Astrocyte (in vitro differentiated cells and primary cell): Measurements from ENCODE around the gene SSR4. TPM values are rescaled to one million over a fixed set of nuclear protein-coding genes. Genes with fewer than 3 reads are reported as not detected.

Source experiments
- DNase-seq: peaks from one replicate; pipeline ENCODE4 v3.0.0-alpha.2; 2010; ENCODE audit warnings: low read depth
- FAIRE-seq: peaks from 2 replicates; lab custom pipeline; 2011; peaks lifted over from hg19 to GRCh38; lab: Jason Lieb, UNC
- H2AFZ ChIP-seq: 2 replicates; pipeline ENCODE4 v1.6.0; 2012; ENCODE audit warnings: low read depth, low read length, inconsistent platforms
- H3K27ac ChIP-seq: 2 replicates; pipeline ENCODE4 v1.5.1; 2011; ENCODE audit warnings: low read depth, low read length, inconsistent platforms
- H3K27me3 ChIP-seq: 2 replicates; pipeline ENCODE4 v1.6.0; 2011; ENCODE audit warnings: low read length, inconsistent platforms; ENCODE audit not compliant: insufficient read depth
- H3K36me3 ChIP-seq: 2 replicates; pipeline ENCODE4 v1.5.1; 2011; ENCODE audit warnings: low read length, inconsistent platforms; ENCODE audit not compliant: insufficient read depth
- H3K4me1 ChIP-seq: 2 replicates; pipeline ENCODE4 v1.5.1; 2011; ENCODE audit warnings: low read length, inconsistent platforms; ENCODE audit not compliant: insufficient read depth
- H3K4me2 ChIP-seq: 2 replicates; pipeline ENCODE4 v1.6.0; 2012; ENCODE audit warnings: low read length, inconsistent platforms
- H3K4me3 ChIP-seq: 2 replicates; pipeline ENCODE4 v1.5.1; 2011; ENCODE audit warnings: low read depth, mild to moderate bottlenecking, low read length, inconsistent platforms; ENCODE audit not compliant: insufficient read depth
- H3K79me2 ChIP-seq: 2 replicates; pipeline ENCODE4 v1.6.0; 2012; ENCODE audit warnings: mild to moderate bottlenecking, low read length, inconsistent platforms; ENCODE audit not compliant: insufficient read depth
- H3K9ac ChIP-seq: 2 replicates; pipeline ENCODE4 v1.6.0; 2012; ENCODE audit warnings: mild to moderate bottlenecking, low read length, inconsistent platforms
- H3K9me3 ChIP-seq: 2 replicates; pipeline ENCODE4 v1.5.1; 2012; ENCODE audit warnings: low read depth, mild to moderate bottlenecking, low read length, inconsistent platforms; ENCODE audit not compliant: insufficient read depth
- H4K20me1 ChIP-seq: 2 replicates; pipeline ENCODE4 v1.6.0; 2012; ENCODE audit warnings: low read length, inconsistent platforms; ENCODE audit not compliant: insufficient read depth
- H3K27ac Mint-ChIP-seq: one replicate; pipeline ENCODE4 v1.8.0; 2021; ENCODE audit warnings: mild to moderate bottlenecking, mixed read lengths; ENCODE audit not compliant: unreplicated experiment
- H3K27me3 Mint-ChIP-seq: one replicate; pipeline ENCODE4 v1.8.0; 2021; ENCODE audit warnings: low read depth, mixed read lengths; ENCODE audit not compliant: unreplicated experiment
- H3K36me3 Mint-ChIP-seq: one replicate; pipeline ENCODE4 v1.8.0; 2021; ENCODE audit warnings: low read depth, mixed read lengths; ENCODE audit not compliant: unreplicated experiment
- H3K4me1 Mint-ChIP-seq: one replicate; pipeline ENCODE4 v1.8.0; 2021; ENCODE audit warnings: low read depth, mixed read lengths; ENCODE audit not compliant: unreplicated experiment
- H3K4me3 Mint-ChIP-seq: one replicate; pipeline ENCODE4 v1.8.0; 2021; ENCODE audit warnings: mild to moderate bottlenecking, moderate library complexity, mixed read lengths; ENCODE audit not compliant: unreplicated experiment
- H3K9me3 Mint-ChIP-seq: one replicate; pipeline ENCODE4 v1.8.0; 2021; ENCODE audit warnings: mild to moderate bottlenecking, mixed read lengths; ENCODE audit not compliant: unreplicated experiment
- EZH2 ChIP-seq: IDR thresholded peaks from 2 replicates; pipeline ENCODE4 v1.6.1; 2012; ENCODE audit warnings: mild to moderate bottlenecking, low read length, inconsistent platforms; ENCODE audit not compliant: insufficient read depth
- total RNA-seq: library from RNA; stranded (reverse); gene quantifications from 2 replicates; pipeline ENCODE4 v1.2.1, GENCODE V29; 2021
- TF ChIP-seq, protein P1 (sequence below): IDR thresholded peaks from 2 replicates; pipeline ENCODE4 v1.5.1; 2011; ENCODE audit warnings: low read depth, mild to moderate bottlenecking, inconsistent platforms, low read length, moderate library complexity; ENCODE audit not compliant: insufficient read depth

The SSR4 gene
- total RNA-seq, 1 donor from 2014 or later = 252 TPM

DNA sequence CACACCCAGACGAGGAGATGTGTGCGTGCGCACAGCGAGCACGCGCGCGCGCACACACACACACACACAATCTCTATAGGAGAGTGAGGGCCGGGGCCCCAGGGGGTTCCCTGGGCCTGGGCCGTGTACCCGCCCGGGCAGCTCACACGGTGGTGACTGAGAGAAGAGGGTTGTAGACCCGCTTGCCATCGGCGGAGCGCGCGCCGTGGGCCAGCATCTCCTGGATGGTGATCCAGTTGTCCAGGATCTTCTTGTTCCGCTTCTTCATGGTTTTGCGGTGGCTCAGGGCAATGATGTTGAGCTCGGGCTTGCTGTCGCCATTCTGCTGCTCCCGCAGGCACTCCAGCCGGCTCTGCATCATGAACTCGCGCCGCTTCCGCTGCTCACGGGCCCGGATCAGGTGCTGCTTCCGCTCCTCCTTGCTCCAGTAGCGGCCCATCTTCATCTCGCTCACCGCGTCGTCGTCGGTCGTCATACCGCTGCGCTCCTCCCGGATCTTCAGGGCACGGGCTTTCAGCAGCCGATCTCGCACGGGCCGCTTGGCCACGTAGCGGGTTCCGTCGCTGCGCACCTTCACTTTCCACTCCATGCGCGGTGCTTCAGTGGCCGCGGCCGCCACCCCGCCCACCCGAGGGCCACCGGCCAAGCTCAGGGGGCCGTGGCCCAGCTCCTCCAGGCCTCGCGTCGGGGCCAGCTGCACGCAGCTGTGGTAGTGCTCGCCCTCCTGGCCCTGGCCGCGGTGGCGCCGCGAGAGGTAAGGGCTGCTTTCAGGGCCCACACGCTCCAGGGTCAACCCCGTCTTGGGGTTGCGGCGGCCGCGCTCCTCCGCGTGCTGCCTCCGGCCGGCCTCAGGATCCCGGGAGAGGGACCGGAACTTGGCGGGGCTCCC is 9.0 kb downstream of the SSR4 start:
- FAIRE-seq (no peak), DNase-seq (no peak)
- Mint-ChIP-seq H3K4me1 (no peaks in the 10 kb centered on the region), H3K36me3 (peaks cover 3% of the 10 kb centered on the region), H3K9me3 (no peaks in the 10 kb centered on the region), H3K4me3 (no peak overlapping the region), H3K27me3 (peaks cover 2% of the 10 kb centered on the region), H3K27ac (no peak overlapping the region)
- TF ChIP-seq EZH2 = no peak
- TF ChIP-seq, protein P1, sequence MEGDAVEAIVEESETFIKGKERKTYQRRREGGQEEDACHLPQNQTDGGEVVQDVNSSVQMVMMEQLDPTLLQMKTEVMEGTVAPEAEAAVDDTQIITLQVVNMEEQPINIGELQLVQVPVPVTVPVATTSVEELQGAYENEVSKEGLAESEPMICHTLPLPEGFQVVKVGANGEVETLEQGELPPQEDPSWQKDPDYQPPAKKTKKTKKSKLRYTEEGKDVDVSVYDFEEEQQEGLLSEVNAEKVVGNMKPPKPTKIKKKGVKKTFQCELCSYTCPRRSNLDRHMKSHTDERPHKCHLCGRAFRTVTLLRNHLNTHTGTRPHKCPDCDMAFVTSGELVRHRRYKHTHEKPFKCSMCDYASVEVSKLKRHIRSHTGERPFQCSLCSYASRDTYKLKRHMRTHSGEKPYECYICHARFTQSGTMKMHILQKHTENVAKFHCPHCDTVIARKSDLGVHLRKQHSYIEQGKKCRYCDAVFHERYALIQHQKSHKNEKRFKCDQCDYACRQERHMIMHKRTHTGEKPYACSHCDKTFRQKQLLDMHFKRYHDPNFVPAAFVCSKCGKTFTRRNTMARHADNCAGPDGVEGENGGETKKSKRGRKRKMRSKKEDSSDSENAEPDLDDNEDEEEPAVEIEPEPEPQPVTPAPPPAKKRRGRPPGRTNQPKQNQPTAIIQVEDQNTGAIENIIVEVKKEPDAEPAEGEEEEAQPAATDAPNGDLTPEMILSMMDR = no peak
- H3K9me3 ChIP-seq = no peaks in the 10 kb centered on the region
- no peaks in the 10 kb centered on the region for H3K27me3 ChIP-seq
- no peak overlapping the region for H3K4me2 ChIP-seq
- no peaks in the 10 kb centered on the region for H4K20me1 ChIP-seq
- no peak overlapping the region for H3K27ac ChIP-seq
- H3K9ac ChIP-seq = no peak overlapping the region
- H3K4me3 ChIP-seq = no peak overlapping the region
- H3K79me2 ChIP-seq = no peaks in the 10 kb centered on the region
- H3K36me3 ChIP-seq = peaks cover 2% of the 10 kb centered on the region
- H2AFZ ChIP-seq = no peak overlapping the region
- H3K4me1 ChIP-seq = no peaks in the 10 kb centered on the region

DNA sequence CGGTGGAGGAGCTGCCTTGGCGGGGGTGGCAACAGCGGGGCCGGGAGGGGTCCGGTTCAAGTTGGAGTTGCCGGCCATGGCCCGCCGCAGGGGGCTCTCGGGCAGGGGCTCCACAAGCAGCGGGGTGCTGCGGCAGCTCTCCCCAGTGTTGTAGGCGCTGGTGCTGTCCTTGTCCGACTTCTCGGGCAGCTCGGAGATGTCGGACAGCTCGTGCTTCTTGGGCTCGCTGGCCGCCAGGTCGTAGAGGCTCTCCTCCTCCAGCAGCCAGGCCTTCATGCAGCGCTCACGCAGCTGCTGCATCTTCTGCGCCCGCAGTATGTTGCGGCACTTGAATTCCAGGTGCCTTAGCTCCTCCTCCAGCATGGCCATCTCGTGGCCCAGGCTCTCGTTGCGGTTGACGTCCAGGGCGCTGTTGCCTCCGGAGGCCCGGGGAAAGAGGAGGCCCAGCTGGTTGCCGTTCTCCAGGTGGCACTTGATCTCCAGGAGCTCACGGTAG is 9.7 kb downstream of the SSR4 start:
- no peaks in the 10 kb centered on the region for H3K27me3 ChIP-seq
- H3K4me1 Mint-ChIP-seq = no peaks in the 10 kb centered on the region
- no peak overlapping the region for H3K4me2 ChIP-seq
- peaks cover 2% of the 10 kb centered on the region for H3K36me3 ChIP-seq
- H3K27me3 Mint-ChIP-seq = peaks cover 2% of the 10 kb centered on the region
- H3K27ac Mint-ChIP-seq = no peak overlapping the region
- no peak overlapping the region for H3K27ac ChIP-seq
- H3K4me3 ChIP-seq = no peak overlapping the region
- peaks cover 3% of the 10 kb centered on the region for H3K36me3 Mint-ChIP-seq
- H2AFZ ChIP-seq = no peak overlapping the region
- FAIRE-seq (no peak), DNase-seq (no peak)
- H3K9me3 Mint-ChIP-seq = no peaks in the 10 kb centered on the region
- no peaks in the 10 kb centered on the region for H4K20me1 ChIP-seq
- TF ChIP-seq, protein P1 = no peak
- no peak for TF ChIP-seq EZH2
- no peaks in the 10 kb centered on the region for H3K9me3 ChIP-seq
- H3K4me3 Mint-ChIP-seq = no peak overlapping the region
- H3K9ac ChIP-seq = no peak overlapping the region
- no peaks in the 10 kb centered on the region for H3K79me2 ChIP-seq
- H3K4me1 ChIP-seq = no peaks in the 10 kb centered on the region

DNA sequence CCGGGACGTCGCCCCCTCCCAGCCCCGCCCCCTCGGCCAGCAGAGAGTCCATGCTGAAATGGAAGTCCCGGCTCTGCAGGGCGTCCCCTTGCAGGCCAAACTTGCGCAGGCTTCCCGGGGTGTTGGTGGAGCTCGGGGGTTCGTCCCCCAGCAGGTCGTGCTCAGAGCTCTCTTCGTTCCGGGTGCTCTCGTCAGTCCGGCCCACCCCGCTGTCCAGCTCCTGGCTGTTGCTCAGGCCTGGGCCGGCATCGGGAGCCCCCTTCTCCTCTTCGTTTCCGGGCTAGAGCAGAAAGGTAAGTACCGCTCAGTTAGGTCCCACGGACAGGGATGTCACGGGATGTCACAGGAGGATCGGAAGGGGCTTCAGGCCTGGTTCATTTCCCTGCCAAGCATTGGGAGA is 10.2 kb downstream of the SSR4 start:
- no peak overlapping the region for H3K4me2 ChIP-seq
- no peaks in the 10 kb centered on the region for H3K4me1 ChIP-seq
- no peaks in the 10 kb centered on the region for H3K27me3 ChIP-seq
- H3K36me3 Mint-ChIP-seq = peaks cover 3% of the 10 kb centered on the region
- no peak overlapping the region for H3K4me3 ChIP-seq
- no peak overlapping the region for H2AFZ ChIP-seq
- DNase-seq (no peak), FAIRE-seq (no peak)
- H4K20me1 ChIP-seq = no peaks in the 10 kb centered on the region
- H3K27ac Mint-ChIP-seq = no peak overlapping the region
- no peaks in the 10 kb centered on the region for H3K79me2 ChIP-seq
- no peaks in the 10 kb centered on the region for H3K36me3 ChIP-seq
- no peaks in the 10 kb centered on the region for H3K4me1 Mint-ChIP-seq
- peaks cover 2% of the 10 kb centered on the region for H3K27me3 Mint-ChIP-seq
- TF ChIP-seq, protein P1 = no peak
- TF ChIP-seq EZH2 = no peak
- no peak overlapping the region for H3K27ac ChIP-seq
- H3K4me3 Mint-ChIP-seq = no peak overlapping the region
- H3K9me3 ChIP-seq = no peaks in the 10 kb centered on the region
- H3K9me3 Mint-ChIP-seq = no peaks in the 10 kb centered on the region
- no peak overlapping the region for H3K9ac ChIP-seq
